Ishikawa (cell line): ENCODE data around the gene CRYGN.

ENCODE experiments used
- CEBPB ChIP-seq: IDR thresholded peaks from 2 replicates; pipeline ENCODE4 v1.6.1; 2012
- CREB1 ChIP-seq: IDR thresholded peaks from 2 replicates; pipeline ENCODE4 v1.6.1; 2012; ENCODE audit warnings: low read depth
- EGR1 ChIP-seq: IDR thresholded peaks from 2 replicates; pipeline ENCODE4 v1.6.1; 2012
- EP300 ChIP-seq: IDR thresholded peaks from 2 replicates; pipeline ENCODE4 v1.6.1; 2012; ENCODE audit warnings: borderline replicate concordance
- FOXM1 ChIP-seq: IDR thresholded peaks from 2 replicates; pipeline ENCODE4 v1.6.1; 2012; ENCODE audit warnings: low read depth, borderline replicate concordance
- MAX ChIP-seq: IDR thresholded peaks from 2 replicates; pipeline ENCODE4 v1.6.1; 2012
- NFIC ChIP-seq: IDR thresholded peaks from 2 replicates; pipeline ENCODE4 v1.6.1; 2012
- RAD21 ChIP-seq: IDR thresholded peaks from 2 replicates; pipeline ENCODE4 v1.6.1; 2012; ENCODE audit warnings: low read depth
- REST ChIP-seq: IDR thresholded peaks from 2 replicates; pipeline ENCODE4 v1.6.1; 2012; ENCODE audit warnings: low read depth, mild to moderate bottlenecking
- TAF1 ChIP-seq: IDR thresholded peaks from 2 replicates; pipeline ENCODE4 v1.6.1; 2012; ENCODE audit warnings: low read depth, mild to moderate bottlenecking
- TCF12 ChIP-seq: IDR thresholded peaks from 2 replicates; pipeline ENCODE4 v1.6.1; 2012; ENCODE audit warnings: low read depth
- TEAD4 ChIP-seq: IDR thresholded peaks from 2 replicates; pipeline ENCODE4 v1.6.1; 2012
- USF1 ChIP-seq: IDR thresholded peaks from 2 replicates; pipeline ENCODE4 v1.6.1; 2012
- YY1 ChIP-seq: IDR thresholded peaks from 2 replicates; pipeline ENCODE4 v1.6.1; 2012; ENCODE audit warnings: low read depth
- ZBTB7A ChIP-seq: IDR thresholded peaks from 2 replicates; pipeline ENCODE4 v1.6.1; 2012; ENCODE audit warnings: low read depth

CRYGN gene

GRCh38 chr7:151440799-151441445 lies 981 bp upstream of the CRYGN start:
- TF ChIP-seq MAX (no peak), YY1 (no peak), NFIC (no peak), REST (no peak), USF1 (no peak), FOXM1 (no peak), EP300 (no peak), TEAD4 (no peak), TAF1 (no peak), ZBTB7A (no peak), CREB1 (no peak), CEBPB (no peak), RAD21 (no peak), TCF12 (no peak), EGR1 (no peak)

GRCh38 chr7:151438864-151439601 lies 908 bp downstream of the CRYGN start:
- TF ChIP-seq NFIC, result no peak
- TF ChIP-seq TAF1, result no peak
- TF ChIP-seq MAX, result no peak
- no peak for TF ChIP-seq RAD21
- TF ChIP-seq TEAD4, result no peak
- TF ChIP-seq CREB1, result no peak
- no peak for TF ChIP-seq EP300
- no peak for TF ChIP-seq CEBPB

- TF ChIP-seq RAD21 (no peak), CREB1 (no peak), FOXM1 (no peak), MAX (no peak), REST (no peak), EGR1 (no peak), TEAD4 (no peak)
Measured at GRCh38 chr7:151437866-151438516, 1.9 kb downstream of the CRYGN start.

- TF ChIP-seq CREB1, result no peak
- no peak for TF ChIP-seq FOXM1
- TF ChIP-seq CEBPB, result no peak
- no peak for TF ChIP-seq TAF1
- no peak for TF ChIP-seq USF1
- no peak for TF ChIP-seq TEAD4
Measured at GRCh38 chr7:151437159-151437553, 2.8 kb downstream of the CRYGN start.

GRCh38 chr7:151436446-151437158 lies 3.3 kb downstream of the CRYGN start:
- TF ChIP-seq EP300 (no peak), NFIC (no peak), TEAD4 (no peak), EGR1 (no peak), YY1 (no peak), FOXM1 (no peak), TCF12 (no peak), RAD21 (no peak), REST (no peak)
